Measurements from ENCODE around the gene NCOA5. TPM values are rescaled to one million over a fixed set of nuclear protein-coding genes. Genes with fewer than 3 reads are reported as not detected.

The NCOA5 gene
- total and polyA plus RNA-seq, 9 of the 15 experiments (the other 6 are each of a cell fraction or from before 2014, with no cell fraction given) = 3.9 to 22.8 (median 13.8) TPM

DNA sequence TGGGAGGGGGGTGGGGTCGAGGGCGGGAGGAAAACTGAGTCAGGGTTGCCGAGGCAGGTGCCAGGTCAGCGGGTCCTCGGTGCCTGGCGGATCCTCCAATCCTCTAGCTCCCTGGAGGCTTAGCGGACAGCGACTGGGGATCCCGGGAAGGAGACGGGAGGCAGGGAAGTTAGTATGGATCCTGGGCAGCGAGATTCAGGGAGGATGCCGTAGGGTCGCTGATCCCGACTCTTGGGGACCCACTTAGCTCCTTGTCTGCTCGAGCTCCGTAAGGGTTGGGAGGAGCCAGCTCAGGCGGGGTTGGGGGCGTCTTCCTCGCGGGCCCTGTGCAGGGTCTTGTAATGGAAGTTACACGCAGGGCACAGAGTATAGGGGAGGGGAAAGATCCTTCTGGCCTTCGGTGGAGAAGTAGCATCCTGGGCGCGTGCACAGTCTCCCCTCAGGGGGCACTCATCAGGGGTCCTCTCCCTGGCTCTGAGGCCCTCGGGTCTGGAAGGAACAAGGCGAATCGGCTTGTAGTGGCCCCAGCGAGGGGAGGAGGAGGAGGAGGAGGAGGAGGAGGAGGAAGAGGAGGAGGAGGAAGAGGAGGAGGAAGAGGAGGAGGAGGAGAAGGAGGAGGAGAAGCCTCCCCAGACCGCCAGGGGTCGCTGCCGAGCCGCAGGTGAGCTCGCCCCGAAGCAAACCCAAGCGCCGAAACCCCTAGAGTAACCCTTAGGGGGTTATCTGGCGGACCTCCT is 67.2 kb downstream of the NCOA5 start (continued):
- TF ChIP-seq, protein P1, sequence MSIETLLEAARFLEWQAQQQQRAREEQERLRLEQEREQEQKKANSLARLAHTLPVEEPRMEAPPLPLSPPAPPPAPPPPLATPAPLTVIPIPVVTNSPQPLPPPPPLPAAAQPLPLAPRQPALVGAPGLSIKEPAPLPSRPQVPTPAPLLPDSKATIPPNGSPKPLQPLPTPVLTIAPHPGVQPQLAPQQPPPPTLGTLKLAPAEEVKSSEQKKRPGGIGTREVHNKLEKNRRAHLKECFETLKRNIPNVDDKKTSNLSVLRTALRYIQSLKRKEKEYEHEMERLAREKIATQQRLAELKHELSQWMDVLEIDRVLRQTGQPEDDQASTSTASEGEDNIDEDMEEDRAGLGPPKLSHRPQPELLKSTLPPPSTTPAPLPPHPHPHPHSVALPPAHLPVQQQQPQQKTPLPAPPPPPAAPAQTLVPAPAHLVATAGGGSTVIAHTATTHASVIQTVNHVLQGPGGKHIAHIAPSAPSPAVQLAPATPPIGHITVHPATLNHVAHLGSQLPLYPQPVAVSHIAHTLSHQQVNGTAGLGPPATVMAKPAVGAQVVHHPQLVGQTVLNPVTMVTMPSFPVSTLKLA (conservative IDR thresholded peaks at IDR 0.05) = 0 out of 4 replicates have a peak, but pooled peaks of 1 of the 2 experiments have one; percentile 41
- TF ChIP-seq HDAC1 (IDR thresholded peaks at IDR 0.05) = 0 out of 4 replicates have a peak, but pooled peaks of 1 of the 2 experiments have one; percentile 16
- peak; percentile 47 to 76 for TF ChIP-seq RAD21 (CRISPR knock-in tag; conservative IDR thresholded peaks at IDR 0.05 in 1 of 2, IDR thresholded peaks at IDR 0.05 in 1 of 2)
- TF ChIP-seq MTA3 (IDR thresholded peaks at IDR 0.05; ENCODE audit: borderline replicate concordance) = no peak
- TF ChIP-seq KLF16 (IDR thresholded peaks at IDR 0.05) = 0 out of 2 replicates have a peak, but pooled peaks have one; percentile 28
- peak; percentile 16; the same call in 1 of the 2 replicates for TF ChIP-seq ARID1B (IDR thresholded peaks at IDR 0.05)
- TF ChIP-seq MAZ (CRISPR knock-in tag; conservative IDR thresholded peaks at IDR 0.05 in 1 of 2, IDR thresholded peaks at IDR 0.05 in 1 of 2) = 0 out of 4 replicates have a peak, but pooled peaks of 1 of the 2 experiments have one; percentile 37
- TF ChIP-seq ZNF263 (CRISPR knock-in tag; IDR thresholded peaks at IDR 0.05; ENCODE audit: borderline replicate concordance) = peak; percentile 100
- TF ChIP-seq FOXA1 (IDR thresholded peaks at IDR 0.05; ENCODE audit: borderline replicate concordance) = no peak
- TF ChIP-seq, protein P2, sequence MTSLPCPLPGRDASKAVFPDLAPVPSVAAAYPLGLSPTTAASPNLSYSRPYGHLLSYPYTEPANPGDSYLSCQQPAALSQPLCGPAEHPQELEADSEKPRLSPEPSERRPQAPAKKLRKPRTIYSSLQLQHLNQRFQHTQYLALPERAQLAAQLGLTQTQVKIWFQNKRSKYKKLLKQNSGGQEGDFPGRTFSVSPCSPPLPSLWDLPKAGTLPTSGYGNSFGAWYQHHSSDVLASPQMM (CRISPR knock-in tag; IDR thresholded peaks at IDR 0.05) = no peak
- no peak for TF ChIP-seq SMAD2 (IDR thresholded peaks at IDR 0.05; ENCODE audit: low read depth, low read length)
